Stimulated activated naive CD8-positive, alpha-beta T cell treated with anti-CD3 and anti-CD28 coated beads, Interleukin-15, Interleukin-2, amounts not matched to agents 100 ng/mL and 50 ng/mL, for 24 hours (primary cell): ENCODE measurements around the gene AIF1L.
"Not testable (repeated sequence)": the region's sequence is repeated elsewhere in the genome, so short reads cannot be mapped to it uniquely, and the experiment has no call there.

Experiments used
- H3K27ac Mint-ChIP-seq: one replicate; pipeline ENCODE4 v1.8.0; 2021; ENCODE audit warnings: mild to moderate bottlenecking, mixed read lengths
- H3K27me3 Mint-ChIP-seq: one replicate; pipeline ENCODE4 v1.8.0; 2021; ENCODE audit warnings: mixed read lengths
- H3K36me3 Mint-ChIP-seq: one replicate; pipeline ENCODE4 v1.8.0; 2021; ENCODE audit warnings: low read depth, mixed read lengths
- H3K4me1 Mint-ChIP-seq: one replicate; pipeline ENCODE4 v1.8.0; 2021; ENCODE audit warnings: low read depth, mixed read lengths
- H3K4me3 Mint-ChIP-seq: one replicate; pipeline ENCODE4 v1.8.0; 2021; ENCODE audit warnings: mild to moderate bottlenecking, mixed read lengths
- H3K9me3 Mint-ChIP-seq: one replicate; pipeline ENCODE4 v1.8.0; 2021; ENCODE audit warnings: mixed read lengths

The AIF1L gene

GRCh38 chr9:131090025-131090787 lies 6.1 kb upstream of the AIF1L start:
- H3K27me3 Mint-ChIP-seq: peaks cover 16% of the 10 kb centered on the region
- H3K4me3 Mint-ChIP-seq: no peak overlapping the region
- H3K4me1 Mint-ChIP-seq: no peaks in the 10 kb centered on the region
- no peak overlapping the region for H3K27ac Mint-ChIP-seq
- no peaks in the 10 kb centered on the region for H3K9me3 Mint-ChIP-seq
- H3K36me3 Mint-ChIP-seq: no peaks in the 10 kb centered on the region

GRCh38 chr9:131091352-131091992 lies 4.9 kb upstream of the AIF1L start:
- H3K27me3 Mint-ChIP-seq: peaks cover 24% of the 10 kb centered on the region
- no peak overlapping the region for H3K4me3 Mint-ChIP-seq
- H3K9me3 Mint-ChIP-seq: no peaks in the 10 kb centered on the region
- H3K27ac Mint-ChIP-seq: no peak overlapping the region
- H3K4me1 Mint-ChIP-seq: peaks cover 4% of the 10 kb centered on the region
- no peaks in the 10 kb centered on the region for H3K36me3 Mint-ChIP-seq

- Mint-ChIP-seq H3K27me3 (peaks cover 27% of the 10 kb centered on the region), H3K36me3 (no peaks in the 10 kb centered on the region), H3K27ac (no peak overlapping the region), H3K9me3 (no peaks in the 10 kb centered on the region), H3K4me3 (no peak overlapping the region), H3K4me1 (peaks cover 4% of the 10 kb centered on the region)
Observed at GRCh38 chr9:131092030-131092429, 4.3 kb upstream of the AIF1L start.

GRCh38 chr9:131092548-131093440 lies 3.5 kb upstream of the AIF1L start:
- no peak overlapping the region for H3K27ac Mint-ChIP-seq
- H3K9me3 Mint-ChIP-seq: no peaks in the 10 kb centered on the region
- no peaks in the 10 kb centered on the region for H3K36me3 Mint-ChIP-seq
- peaks cover 4% of the 10 kb centered on the region for H3K4me1 Mint-ChIP-seq
- H3K4me3 Mint-ChIP-seq: no peak overlapping the region
- peaks cover 33% of the 10 kb centered on the region for H3K27me3 Mint-ChIP-seq

GRCh38 chr9:131094015-131094414 lies 2.3 kb upstream of the AIF1L start:
- Mint-ChIP-seq H3K27ac (no peak overlapping the region), H3K4me1 (peaks cover 4% of the 10 kb centered on the region), H3K36me3 (no peaks in the 10 kb centered on the region), H3K4me3 (no peak overlapping the region), H3K27me3 (peaks cover 36% of the 10 kb centered on the region), H3K9me3 (no peaks in the 10 kb centered on the region)

- Mint-ChIP-seq H3K4me3 (no peak overlapping the region), H3K27me3 (peaks cover 36% of the 10 kb centered on the region)
Observed at GRCh38 chr9:131094622-131095021, 1.7 kb upstream of the AIF1L start.

GRCh38 chr9:131095666-131096268 lies 564 bp upstream of the AIF1L start:
- peaks cover 4% of the 10 kb centered on the region for H3K4me1 Mint-ChIP-seq
- no peaks in the 10 kb centered on the region for H3K9me3 Mint-ChIP-seq
- H3K36me3 Mint-ChIP-seq: no peaks in the 10 kb centered on the region
- no peak overlapping the region for H3K27ac Mint-ChIP-seq
- H3K27me3 Mint-ChIP-seq: peaks cover 36% of the 10 kb centered on the region
- peak overlapping the region; percentile 64 for H3K4me3 Mint-ChIP-seq

More at GRCh38 chr9:131094622-131095021, 1.7 kb upstream of the AIF1L start:
- H3K4me1 Mint-ChIP-seq: peaks cover 4% of the 10 kb centered on the region
- no peaks in the 10 kb centered on the region for H3K9me3 Mint-ChIP-seq
- H3K27ac Mint-ChIP-seq: no peak overlapping the region
- H3K36me3 Mint-ChIP-seq: no peaks in the 10 kb centered on the region

GRCh38 chr9:131097126-131097947 lies 1.0 kb downstream of the AIF1L start:
- peaks cover 36% of the 10 kb centered on the region for H3K27me3 Mint-ChIP-seq
- peaks cover 4% of the 10 kb centered on the region for H3K4me1 Mint-ChIP-seq
- H3K36me3 Mint-ChIP-seq: no peaks in the 10 kb centered on the region
- H3K27ac Mint-ChIP-seq: no peak overlapping the region
- no peaks in the 10 kb centered on the region for H3K9me3 Mint-ChIP-seq
- H3K4me3 Mint-ChIP-seq: peak overlapping the region; percentile 49

- H3K27ac Mint-ChIP-seq: no peak overlapping the region
- H3K4me1 Mint-ChIP-seq: peaks cover 4% of the 10 kb centered on the region
- peaks cover 36% of the 10 kb centered on the region for H3K27me3 Mint-ChIP-seq
- H3K36me3 Mint-ChIP-seq: no peaks in the 10 kb centered on the region
- H3K4me3 Mint-ChIP-seq: no peak overlapping the region
- no peaks in the 10 kb centered on the region for H3K9me3 Mint-ChIP-seq
Observed at GRCh38 chr9:131097948-131098278, 1.6 kb downstream of the AIF1L start.

- Mint-ChIP-seq H3K4me1 (peaks cover 4% of the 10 kb centered on the region), H3K27me3 (peaks cover 36% of the 10 kb centered on the region), H3K27ac (no peak overlapping the region), H3K4me3 (no peak overlapping the region), H3K9me3 (no peaks in the 10 kb centered on the region), H3K36me3 (no peaks in the 10 kb centered on the region)
Observed at GRCh38 chr9:131098391-131099101, 2.2 kb downstream of the AIF1L start.

- no peaks in the 10 kb centered on the region for H3K9me3 Mint-ChIP-seq
Observed at GRCh38 chr9:131099102-131099606, 2.8 kb downstream of the AIF1L start.

GRCh38 chr9:131099845-131100244 lies 3.5 kb downstream of the AIF1L start:
- peaks cover 24% of the 10 kb centered on the region for H3K27me3 Mint-ChIP-seq
- H3K4me3 Mint-ChIP-seq, H3K36me3 Mint-ChIP-seq, H3K9me3 Mint-ChIP-seq, H3K27ac Mint-ChIP-seq, H3K4me1 Mint-ChIP-seq: not testable (repeated sequence)

More at GRCh38 chr9:131099102-131099606, 2.8 kb downstream of the AIF1L start:
- peaks cover 31% of the 10 kb centered on the region for H3K27me3 Mint-ChIP-seq
- no peak overlapping the region for H3K4me3 Mint-ChIP-seq
- H3K4me1 Mint-ChIP-seq: peaks cover 4% of the 10 kb centered on the region
- H3K36me3 Mint-ChIP-seq: no peaks in the 10 kb centered on the region
- H3K27ac Mint-ChIP-seq: no peak overlapping the region

- no peak overlapping the region for H3K4me3 Mint-ChIP-seq
- no peak overlapping the region for H3K27ac Mint-ChIP-seq
- peaks cover 4% of the 10 kb centered on the region for H3K4me1 Mint-ChIP-seq
- peaks cover 18% of the 10 kb centered on the region for H3K27me3 Mint-ChIP-seq
- no peaks in the 10 kb centered on the region for H3K9me3 Mint-ChIP-seq
- no peaks in the 10 kb centered on the region for H3K36me3 Mint-ChIP-seq
Observed at GRCh38 chr9:131100445-131100844, 4.1 kb downstream of the AIF1L start.
